ENCODE results near the gene CASZ1. TPM values are rescaled to one million over a fixed set of nuclear protein-coding genes. Genes with fewer than 3 reads are reported as not detected.

Gene CASZ1
- total RNA-seq, 2 experiments from 2014 or later: 1.7 to 2.0 TPM

DNA sequence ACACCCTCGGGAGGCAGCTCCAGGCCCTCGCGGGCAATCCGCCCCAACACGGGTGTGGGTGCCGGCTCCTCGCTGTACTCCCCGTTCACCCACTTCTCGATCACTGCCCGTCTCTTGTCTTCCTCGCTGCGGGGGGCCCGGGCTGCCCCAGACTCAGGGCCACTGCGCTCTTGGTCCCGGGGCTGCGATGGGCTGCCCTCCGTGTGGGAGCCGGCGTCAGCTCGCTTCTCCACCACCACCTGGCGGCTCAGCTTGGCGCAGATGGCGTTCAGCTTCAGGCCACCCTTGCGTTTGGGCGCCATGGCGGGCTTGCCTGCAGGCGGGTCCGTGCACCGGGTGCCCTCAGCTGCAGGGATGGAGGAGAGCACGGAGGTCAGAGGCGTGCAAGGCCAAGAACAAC lies 131.2 kb downstream of the CASZ1 start:
- no peaks in the 10 kb centered on the region for H3K36me3 Mint-ChIP-seq (ENCODE audit: low read depth)
- intact Hi-C loops (cut with micrococcal nuclease): no loop called here
- CTCF ChIA-PET: no interaction called here
- no peak overlapping the region for H3K4me3 Mint-ChIP-seq
- no peaks in the 10 kb centered on the region for H3K4me1 Mint-ChIP-seq (ENCODE audit: low read depth)
- H3K27me3 Mint-ChIP-seq (ENCODE audit: low read depth): no peaks in the 10 kb centered on the region
- H3K27ac Mint-ChIP-seq: no peak overlapping the region
- H3K9me3 Mint-ChIP-seq: no peaks in the 10 kb centered on the region
- no peak for DNase-seq

- Mint-ChIP-seq H3K4me3 (no peak overlapping the region), H3K36me3 (ENCODE audit: low read depth) (no peaks in the 10 kb centered on the region), H3K27ac (no peak overlapping the region), H3K27me3 (ENCODE audit: low read depth) (no peaks in the 10 kb centered on the region), H3K9me3 (no peaks in the 10 kb centered on the region), H3K4me1 (ENCODE audit: low read depth) (no peaks in the 10 kb centered on the region)
- intact Hi-C loops (cut with micrococcal nuclease): no loop called here
- no peak for DNase-seq
- CTCF ChIA-PET: no interaction called here
Observed at GRCh38 chr1:10664251-10664650, 132.2 kb downstream of the CASZ1 start.

DNA sequence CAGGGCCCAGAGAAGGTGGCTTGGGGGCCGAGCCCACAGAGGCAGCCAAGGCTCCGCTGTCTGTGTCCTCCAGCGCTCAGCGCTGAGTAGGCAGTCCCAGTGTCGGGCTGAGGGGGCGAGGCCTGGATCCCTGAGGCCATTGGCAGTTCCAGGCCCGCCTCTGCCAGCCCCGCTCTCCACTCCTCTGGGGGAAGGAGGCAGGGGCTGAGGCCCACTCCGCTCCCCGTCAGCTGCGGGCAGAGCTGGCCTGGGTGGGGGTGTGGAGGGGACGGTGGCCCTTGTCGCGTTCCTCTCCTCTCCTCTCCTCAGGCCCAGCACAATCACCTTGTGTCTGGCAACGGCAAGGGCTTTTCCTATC lies 132.8 kb downstream of the CASZ1 start:
- DNase-seq: no peak
- intact Hi-C loops (cut with micrococcal nuclease): no loop called here
- Mint-ChIP-seq H3K27me3 (ENCODE audit: low read depth) (no peaks in the 10 kb centered on the region), H3K36me3 (ENCODE audit: low read depth) (no peaks in the 10 kb centered on the region), H3K9me3 (no peaks in the 10 kb centered on the region), H3K4me3 (no peak overlapping the region), H3K27ac (no peak overlapping the region), H3K4me1 (ENCODE audit: low read depth) (no peaks in the 10 kb centered on the region)
- CTCF ChIA-PET: no interaction called here

- intact Hi-C loops (cut with micrococcal nuclease): no loop called here
- H3K27me3 Mint-ChIP-seq (ENCODE audit: low read depth): no peaks in the 10 kb centered on the region
- H3K4me3 Mint-ChIP-seq: no peak overlapping the region
- CTCF ChIA-PET: no interaction called here
- H3K4me1 Mint-ChIP-seq (ENCODE audit: low read depth): no peaks in the 10 kb centered on the region
- no peak overlapping the region for H3K27ac Mint-ChIP-seq
- no peaks in the 10 kb centered on the region for H3K9me3 Mint-ChIP-seq
- no peak for DNase-seq
- H3K36me3 Mint-ChIP-seq (ENCODE audit: low read depth): no peaks in the 10 kb centered on the region
Observed at GRCh38 chr1:10662824-10663677, 133.4 kb downstream of the CASZ1 start.

GRCh38 chr1:10662090-10662688 lies 134.3 kb downstream of the CASZ1 start:
- no peaks in the 10 kb centered on the region for H3K9me3 Mint-ChIP-seq
- intact Hi-C loops (cut with micrococcal nuclease): no loop called here

GRCh38 chr1:10661453-10661852 lies 135.0 kb downstream of the CASZ1 start:
- no peak overlapping the region for H3K27ac Mint-ChIP-seq
- DNase-seq: no peak
- H3K9me3 Mint-ChIP-seq: no peaks in the 10 kb centered on the region
- intact Hi-C loops (cut with micrococcal nuclease): no loop called here
- H3K4me3 Mint-ChIP-seq: no peak overlapping the region
- CTCF ChIA-PET: no interaction called here
- no peaks in the 10 kb centered on the region for H3K36me3 Mint-ChIP-seq (ENCODE audit: low read depth)
- no peaks in the 10 kb centered on the region for H3K27me3 Mint-ChIP-seq (ENCODE audit: low read depth)
- no peaks in the 10 kb centered on the region for H3K4me1 Mint-ChIP-seq (ENCODE audit: low read depth)

More at GRCh38 chr1:10662090-10662688, 134.3 kb downstream of the CASZ1 start:
- Mint-ChIP-seq H3K27ac (no peak overlapping the region), H3K4me3 (no peak overlapping the region), H3K4me1 (ENCODE audit: low read depth) (no peaks in the 10 kb centered on the region), H3K27me3 (ENCODE audit: low read depth) (no peaks in the 10 kb centered on the region), H3K36me3 (ENCODE audit: low read depth) (no peaks in the 10 kb centered on the region)
- CTCF ChIA-PET: no interaction called here
- no peak for DNase-seq

- CTCF ChIA-PET: no interaction called here
- H3K4me3 Mint-ChIP-seq: no peak overlapping the region
- H3K36me3 Mint-ChIP-seq (ENCODE audit: low read depth): no peaks in the 10 kb centered on the region
- no peak for DNase-seq
- H3K27me3 Mint-ChIP-seq (ENCODE audit: low read depth): no peaks in the 10 kb centered on the region
- intact Hi-C loops (cut with micrococcal nuclease): no loop called here
- H3K4me1 Mint-ChIP-seq (ENCODE audit: low read depth): no peaks in the 10 kb centered on the region
- no peaks in the 10 kb centered on the region for H3K9me3 Mint-ChIP-seq
- H3K27ac Mint-ChIP-seq: no peak overlapping the region
Observed at GRCh38 chr1:10659646-10660540, 136.6 kb downstream of the CASZ1 start.

DNA sequence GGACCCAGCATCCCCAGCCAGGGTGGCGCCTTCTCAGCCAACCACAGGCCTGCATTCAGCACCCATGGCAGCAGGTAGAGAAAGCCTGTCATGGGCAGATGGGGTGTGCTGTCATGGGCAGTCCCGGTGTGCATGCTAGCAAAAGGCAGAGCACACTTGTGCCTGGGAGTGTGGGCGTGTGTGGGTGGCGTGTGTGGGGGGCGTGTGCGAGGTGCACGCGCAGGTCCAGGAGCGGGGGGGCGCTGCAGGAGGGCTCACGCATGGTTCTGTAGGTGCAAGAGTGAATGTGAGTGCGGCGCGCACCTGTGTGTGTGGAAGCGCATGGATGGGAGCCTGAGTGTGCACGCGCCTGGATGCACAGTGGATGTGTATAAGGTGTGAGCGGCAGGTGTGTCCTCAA lies 137.2 kb downstream of the CASZ1 start:
- H3K9me3 Mint-ChIP-seq: no peaks in the 10 kb centered on the region
- H3K36me3 Mint-ChIP-seq (ENCODE audit: low read depth): no peaks in the 10 kb centered on the region
- H3K4me3 Mint-ChIP-seq: no peak overlapping the region
- no peaks in the 10 kb centered on the region for H3K4me1 Mint-ChIP-seq (ENCODE audit: low read depth)
- DNase-seq: no peak
- H3K27ac Mint-ChIP-seq: no peak overlapping the region
- intact Hi-C loops (cut with micrococcal nuclease): no loop called here
- CTCF ChIA-PET: no interaction called here
- H3K27me3 Mint-ChIP-seq (ENCODE audit: low read depth): no peaks in the 10 kb centered on the region

DNA sequence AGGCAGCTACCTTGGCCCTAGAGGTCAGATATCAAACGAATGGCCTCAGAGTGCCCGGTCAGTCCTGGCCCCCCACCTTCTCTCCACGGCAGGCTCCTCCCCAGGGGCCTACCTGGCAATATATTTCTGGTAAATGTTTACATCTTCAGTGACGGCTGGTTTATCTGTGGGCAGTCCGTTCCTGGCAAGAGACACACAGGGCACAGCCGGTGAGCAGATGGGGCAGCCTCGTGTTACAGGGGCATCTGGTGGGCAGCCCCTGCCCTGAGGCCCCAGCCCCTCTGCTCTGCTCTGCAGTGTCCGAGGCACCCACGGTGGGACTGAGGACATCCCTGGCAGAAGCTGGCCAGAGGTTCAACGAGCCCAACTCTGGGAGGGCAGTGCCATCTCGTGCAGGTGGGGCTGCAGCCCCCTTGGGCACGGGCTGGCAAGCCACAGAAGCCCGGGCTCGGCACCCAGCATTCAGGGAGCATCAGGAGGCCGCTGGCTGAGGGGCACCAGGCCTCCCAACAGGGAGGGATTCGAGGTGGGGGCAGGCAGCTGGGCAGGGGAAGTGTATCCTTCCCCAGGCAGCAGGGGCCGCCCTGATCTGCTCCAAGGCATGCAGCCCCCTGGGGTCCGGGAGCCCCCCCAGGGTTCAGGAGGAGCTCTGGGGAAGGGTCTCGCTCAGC lies 137.9 kb downstream of the CASZ1 start:
- H3K4me3 Mint-ChIP-seq: no peak overlapping the region
- no peaks in the 10 kb centered on the region for H3K27me3 Mint-ChIP-seq (ENCODE audit: low read depth)
- no peak for DNase-seq
- CTCF ChIA-PET: no interaction called here
- no peak overlapping the region for H3K27ac Mint-ChIP-seq
- H3K4me1 Mint-ChIP-seq (ENCODE audit: low read depth): no peaks in the 10 kb centered on the region
- no peaks in the 10 kb centered on the region for H3K36me3 Mint-ChIP-seq (ENCODE audit: low read depth)
- no peaks in the 10 kb centered on the region for H3K9me3 Mint-ChIP-seq
- intact Hi-C loops (cut with micrococcal nuclease): no loop called here

GRCh38 chr1:10657088-10657847 lies 139.2 kb downstream of the CASZ1 start:
- Mint-ChIP-seq H3K27ac (no peak overlapping the region), H3K4me1 (ENCODE audit: low read depth) (no peaks in the 10 kb centered on the region)
- CTCF ChIA-PET: no interaction called here

DNA sequence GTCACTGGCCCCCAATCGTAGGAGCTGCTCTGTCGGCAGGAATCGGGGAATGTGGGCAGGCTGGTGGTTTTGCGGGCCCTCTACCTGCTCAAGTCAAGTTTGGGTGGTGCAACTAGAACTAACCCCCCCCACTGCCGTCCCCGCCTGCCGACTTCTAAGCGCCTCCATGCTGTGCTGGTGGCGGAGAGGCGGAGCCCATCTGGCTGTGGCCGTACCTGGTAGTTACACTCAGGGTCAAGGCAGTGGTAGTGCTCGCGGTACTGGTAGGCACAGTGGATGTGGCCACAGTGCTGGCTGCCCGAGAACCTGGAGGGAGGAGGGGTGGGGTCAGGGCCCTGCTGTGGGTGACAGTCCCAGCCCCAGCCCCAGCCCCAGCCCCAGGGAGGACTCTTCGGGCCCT lies 140.0 kb downstream of the CASZ1 start:
- intact Hi-C loops (cut with micrococcal nuclease): no loop called here
- CTCF ChIA-PET: no interaction called here
- no peak for DNase-seq
- no peaks in the 10 kb centered on the region for H3K27me3 Mint-ChIP-seq (ENCODE audit: low read depth)
- no peaks in the 10 kb centered on the region for H3K4me1 Mint-ChIP-seq (ENCODE audit: low read depth)
- no peaks in the 10 kb centered on the region for H3K9me3 Mint-ChIP-seq
- no peak overlapping the region for H3K27ac Mint-ChIP-seq
- no peaks in the 10 kb centered on the region for H3K36me3 Mint-ChIP-seq (ENCODE audit: low read depth)
- no peak overlapping the region for H3K4me3 Mint-ChIP-seq

More at GRCh38 chr1:10657088-10657847, 139.2 kb downstream of the CASZ1 start:
- no peaks in the 10 kb centered on the region for H3K9me3 Mint-ChIP-seq
- no peaks in the 10 kb centered on the region for H3K36me3 Mint-ChIP-seq (ENCODE audit: low read depth)
- intact Hi-C loops (cut with micrococcal nuclease): no loop called here
- no peak for DNase-seq
- H3K27me3 Mint-ChIP-seq (ENCODE audit: low read depth): no peaks in the 10 kb centered on the region
- no peak overlapping the region for H3K4me3 Mint-ChIP-seq

- CTCF ChIA-PET: no interaction called here
- no peak for DNase-seq
- H3K9me3 Mint-ChIP-seq: no peaks in the 10 kb centered on the region
- intact Hi-C loops (cut with micrococcal nuclease): no loop called here
- H3K4me3 Mint-ChIP-seq: no peak overlapping the region
- no peaks in the 10 kb centered on the region for H3K4me1 Mint-ChIP-seq (ENCODE audit: low read depth)
- no peak overlapping the region for H3K27ac Mint-ChIP-seq
- no peaks in the 10 kb centered on the region for H3K27me3 Mint-ChIP-seq (ENCODE audit: low read depth)
- H3K36me3 Mint-ChIP-seq (ENCODE audit: low read depth): no peaks in the 10 kb centered on the region
Observed at GRCh38 chr1:10655002-10655401, 141.4 kb downstream of the CASZ1 start.
